Activated naive CD4-positive, alpha-beta T cell treated with anti-CD3 and anti-CD28 coated beads, Interleukin-2, amount 50 U/mL, for 72 hours (primary cell): ENCODE data around the gene ADISSP. TPM values are rescaled to one million over a fixed set of nuclear protein-coding genes. Genes with fewer than 3 reads are reported as not detected.
"Not testable (repeated sequence)": the region's sequence is repeated elsewhere in the genome, so short reads cannot be mapped to it uniquely, and the experiment has no call there.

Experiments
- ATAC-seq, 2 donors: fragments of 150-1000 bp; cut with Tn5 transposase; 2 replicates each; pipeline ENCODE4 v1.10.0; 2021; ENCODE audit warnings: mild to moderate bottlenecking in 2 of 2, moderate library complexity in 2 of 2
- DNase-seq, 2 donors: peaks; one replicate each; pipeline ENCODE4 v3.0.0; 2021 to 2022; ENCODE audit warnings: low spot score in 2 of 2
- H3K27ac Mint-ChIP-seq, 2 donors: one replicate each; pipeline ENCODE4 v1.8.0; 2022; ENCODE audit warnings: mild to moderate bottlenecking in 2 of 2, mixed read lengths in 2 of 2
- H3K36me3 Mint-ChIP-seq, 2 donors: one replicate each; pipeline ENCODE4 v1.8.0; 2022; ENCODE audit warnings: mixed read lengths in 2 of 2
- H3K9me3 Mint-ChIP-seq, 2 donors: one replicate each; pipeline ENCODE4 v1.8.0; 2022; ENCODE audit warnings: mixed read lengths in 2 of 2
- total RNA-seq, 2 donors: library from RNA; stranded (reverse); gene quantifications; one replicate each; pipeline ENCODE4 v1.2.3, GENCODE V29; 2022

The ADISSP gene
- total RNA-seq, 2 donors from 2014 or later = 44.7 to 45.0 TPM

GRCh38 chr20:3801299-3801698 lies 33.7 kb upstream of the ADISSP start:
- Mint-ChIP-seq H3K27ac (peak overlapping the region in 1 of 2 donors; percentile 86), H3K9me3 (no peaks in the 10 kb centered on the region), H3K36me3 (peaks cover 50 to 68% of the 10 kb centered on the region in 2 donors)
- DNase-seq (no peak), ATAC-seq (peak in 1 of 2 donors; percentile 11)

DNA sequence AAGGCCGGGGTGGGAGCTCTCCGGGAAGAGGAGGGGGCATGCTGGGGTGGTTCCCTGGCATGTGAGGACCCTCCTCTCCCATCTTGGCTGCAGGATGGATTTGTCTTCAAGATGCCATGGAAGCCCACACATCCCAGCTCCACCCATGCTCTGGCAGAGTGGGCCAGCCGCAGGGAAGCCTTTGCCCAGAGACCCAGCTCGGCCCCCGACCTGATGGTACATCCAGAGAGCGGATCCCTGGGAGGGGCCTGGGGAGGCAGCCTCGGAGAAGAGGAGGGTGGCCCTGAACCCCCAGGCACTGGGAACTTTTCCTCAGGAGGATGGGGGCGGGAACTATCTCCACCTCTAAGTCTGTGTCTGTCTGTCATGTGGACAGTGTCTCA lies 33.3 kb upstream of the ADISSP start:
- Mint-ChIP-seq H3K9me3 (no peaks in the 10 kb centered on the region), H3K27ac (peak overlapping the region in 1 of 2 donors; percentile 86), H3K36me3 (peaks cover 50 to 64% of the 10 kb centered on the region in 2 donors)
- DNase-seq (no peak), ATAC-seq (no peak)

GRCh38 chr20:3800256-3800877 lies 32.8 kb upstream of the ADISSP start:
- peaks cover 50 to 59% of the 10 kb centered on the region in 2 donors for H3K36me3 Mint-ChIP-seq
- H3K27ac Mint-ChIP-seq = peak overlapping the region; percentile 86 to 92
- DNase-seq = no peak
- no peak for ATAC-seq
- no peaks in the 10 kb centered on the region for H3K9me3 Mint-ChIP-seq

GRCh38 chr20:3798908-3799248 lies 31.3 kb upstream of the ADISSP start:
- Mint-ChIP-seq H3K36me3 (peaks cover 45 to 49% of the 10 kb centered on the region in 2 donors), H3K27ac (peak overlapping the region; percentile 86 to 99), H3K9me3 (no peaks in the 10 kb centered on the region)
- ATAC-seq (no peak), DNase-seq (no peak)

DNA sequence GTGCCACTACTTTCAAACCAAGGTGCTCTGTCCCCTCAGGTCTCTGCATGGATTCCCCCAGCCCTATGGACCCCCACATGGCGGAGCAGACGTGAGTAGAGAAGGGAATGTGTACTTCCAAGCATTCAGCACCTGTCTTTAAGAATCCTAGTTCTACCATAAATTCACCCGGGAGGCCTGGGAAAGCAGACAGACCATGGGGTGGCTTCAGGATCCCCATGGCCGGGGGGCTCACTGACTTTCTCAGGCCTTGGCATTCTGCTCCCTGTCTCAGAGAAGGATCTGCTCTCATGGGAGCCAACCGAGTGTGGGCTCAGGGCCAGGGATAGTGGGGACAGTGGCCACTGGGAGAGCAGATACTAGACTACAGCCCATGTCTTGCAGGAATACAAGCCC lies 30.8 kb upstream of the ADISSP start:
- Mint-ChIP-seq H3K36me3 (peaks cover 44 to 45% of the 10 kb centered on the region in 2 donors), H3K27ac (peak overlapping the region; percentile 86 to 99), H3K9me3 (no peaks in the 10 kb centered on the region)
- DNase-seq (no peak), ATAC-seq (no peak)

GRCh38 chr20:3797592-3798372 lies 30.2 kb upstream of the ADISSP start:
- no peak for DNase-seq
- H3K36me3 Mint-ChIP-seq = peaks cover 41 to 43% of the 10 kb centered on the region in 2 donors
- peak overlapping the region; percentile 86 to 99 for H3K27ac Mint-ChIP-seq
- no peaks in the 10 kb centered on the region for H3K9me3 Mint-ChIP-seq
- peak; percentile 21 to 22 for ATAC-seq

DNA sequence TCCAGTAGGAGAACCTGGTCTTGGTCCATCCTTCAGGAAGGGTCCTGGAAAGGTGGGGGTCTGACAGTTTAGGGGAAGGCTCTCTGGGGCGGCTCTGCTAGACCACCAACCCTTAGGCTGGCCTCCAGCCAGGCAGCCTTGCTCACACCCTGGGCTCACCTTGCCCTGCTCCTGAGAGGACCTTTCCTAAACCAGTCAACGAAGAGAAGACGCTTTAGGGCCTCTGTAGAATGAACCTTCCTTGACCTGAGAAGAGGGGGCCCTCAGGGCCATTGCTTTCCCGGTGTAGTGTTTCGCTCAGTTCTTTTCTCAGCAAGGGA lies 29.6 kb upstream of the ADISSP start:
- Mint-ChIP-seq H3K9me3 (no peaks in the 10 kb centered on the region), H3K36me3 (peaks cover 35 to 39% of the 10 kb centered on the region in 2 donors), H3K27ac (peak overlapping the region; percentile 86 to 99)
- ATAC-seq (no peak), DNase-seq (no peak)

GRCh38 chr20:3796477-3797225 lies 29.1 kb upstream of the ADISSP start:
- DNase-seq (no peak), ATAC-seq (peak in 1 of 2 donors; percentile 2)
- peak overlapping the region; percentile 86 to 94 for H3K27ac Mint-ChIP-seq
- peaks cover 31 to 34% of the 10 kb centered on the region in 2 donors for H3K36me3 Mint-ChIP-seq
- H3K9me3 Mint-ChIP-seq = no peaks in the 10 kb centered on the region

DNA sequence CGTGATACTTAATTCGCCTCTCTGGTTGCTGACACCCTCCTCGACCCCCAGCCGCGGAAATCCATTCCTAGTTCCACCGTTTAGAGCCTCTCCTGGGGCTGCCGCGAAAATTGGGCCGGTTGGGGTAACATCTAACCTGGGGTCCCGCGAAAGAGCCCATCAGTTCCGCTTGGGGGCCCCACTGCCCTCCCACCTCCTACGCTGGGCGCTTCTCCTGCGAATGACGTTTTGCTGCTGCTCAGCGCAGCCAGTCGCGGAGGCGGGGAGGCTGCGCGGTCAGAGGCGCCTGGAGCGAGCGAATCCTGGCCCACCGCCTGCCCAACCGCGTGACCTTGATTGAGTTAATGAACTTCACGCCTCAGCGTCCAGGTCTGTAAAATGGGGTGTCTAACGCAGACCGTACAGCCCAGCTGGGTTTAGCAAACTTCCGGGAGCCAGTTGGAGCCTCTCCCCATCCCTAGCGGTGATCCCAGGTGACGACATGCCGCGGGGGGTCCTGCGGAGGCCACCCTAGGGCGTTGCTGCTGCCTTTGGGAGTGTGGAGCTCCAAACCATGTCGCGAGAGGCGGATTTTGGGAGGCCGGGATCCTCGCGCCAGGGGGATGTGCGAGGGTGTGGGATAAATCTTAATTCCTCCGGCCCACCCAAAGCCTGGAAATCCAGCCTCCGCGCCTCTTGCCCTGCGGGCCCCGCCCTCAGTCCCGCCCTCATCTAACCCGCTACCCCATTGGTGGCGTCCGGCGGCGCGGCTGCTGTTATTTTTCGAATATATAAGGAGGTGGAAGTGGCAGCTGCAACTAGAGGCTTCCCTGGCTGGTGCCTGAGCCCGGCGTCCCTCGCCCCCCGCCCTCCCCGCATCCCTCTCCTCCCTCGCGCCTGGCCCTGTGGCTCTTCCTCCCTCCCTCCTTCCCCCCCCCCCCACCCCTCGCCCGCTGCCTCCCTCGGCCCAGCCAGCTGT lies 28.2 kb upstream of the ADISSP start, which contains the start of gene CDC25B:
Gene CDC25B, plus strand, starts transcription at position 800 of the 958 bp plus-strand sequence. CDS start 222 bp downstream, outside the sequence.
- peaks cover 29 to 31% of the 10 kb centered on the region in 2 donors for H3K36me3 Mint-ChIP-seq
- peak; percentile 85 to 93 for DNase-seq
- peak; percentile 84 to 87 for ATAC-seq
- H3K27ac Mint-ChIP-seq = peak within 1 kb of the TSS; percentile 86 to 97
- no peaks in the 10 kb centered on the region for H3K9me3 Mint-ChIP-seq

DNA sequence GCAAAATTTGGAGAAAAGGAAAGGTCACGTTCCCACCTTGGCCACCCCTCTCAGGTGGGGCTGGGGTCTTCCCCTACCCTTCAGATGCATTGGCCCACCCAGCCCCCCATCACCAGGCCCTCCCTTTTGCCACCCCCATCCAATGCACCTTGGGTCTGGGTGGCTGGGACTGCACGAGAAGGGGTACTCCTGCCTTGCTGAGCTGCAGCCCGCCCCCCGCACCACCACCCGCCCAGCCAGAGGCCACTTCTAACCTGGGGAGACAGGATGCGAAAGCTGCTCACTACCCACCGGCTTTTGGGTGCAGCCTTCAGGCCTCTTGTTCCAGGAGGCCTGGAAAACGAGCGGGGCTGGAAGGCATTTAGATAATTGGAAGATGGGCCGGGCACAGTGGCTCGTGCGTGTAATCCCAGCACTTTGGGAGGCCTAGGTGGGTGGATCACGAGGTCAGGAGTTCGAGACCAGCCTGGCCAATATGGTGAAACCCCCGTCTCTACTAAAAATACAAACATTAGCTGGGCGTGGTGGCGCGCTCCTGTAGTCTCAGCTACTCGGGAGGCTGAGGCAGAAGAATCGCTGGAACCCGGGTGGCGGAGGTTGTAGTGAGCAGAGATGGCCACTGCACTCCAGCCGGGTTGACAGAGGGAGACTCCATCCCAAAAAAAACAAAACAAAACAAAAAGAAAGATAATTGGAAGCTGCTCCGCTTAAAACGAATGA lies 27.3 kb upstream of the ADISSP start:
- ATAC-seq = no peak

GRCh38 chr20:3794168-3794567 lies 26.6 kb upstream of the ADISSP start:
- Mint-ChIP-seq H3K36me3 (peaks cover 19 to 26% of the 10 kb centered on the region in 2 donors), H3K27ac (peak overlapping the region in 1 of 2 donors; percentile 86)
- not testable (repeated sequence) for H3K9me3 Mint-ChIP-seq, DNase-seq, ATAC-seq

More for the DNA sequence above, 27.3 kb upstream of the ADISSP start:
- DNase-seq = no peak
- peaks cover 23 to 31% of the 10 kb centered on the region in 2 donors for H3K36me3 Mint-ChIP-seq
- H3K9me3 Mint-ChIP-seq = no peaks in the 10 kb centered on the region
- H3K27ac Mint-ChIP-seq = peak overlapping the region; percentile 86 to 97

GRCh38 chr20:3789201-3789600 lies 21.6 kb upstream of the ADISSP start:
- not testable (repeated sequence) for ATAC-seq, DNase-seq, H3K27ac Mint-ChIP-seq, H3K9me3 Mint-ChIP-seq, H3K36me3 Mint-ChIP-seq

DNA sequence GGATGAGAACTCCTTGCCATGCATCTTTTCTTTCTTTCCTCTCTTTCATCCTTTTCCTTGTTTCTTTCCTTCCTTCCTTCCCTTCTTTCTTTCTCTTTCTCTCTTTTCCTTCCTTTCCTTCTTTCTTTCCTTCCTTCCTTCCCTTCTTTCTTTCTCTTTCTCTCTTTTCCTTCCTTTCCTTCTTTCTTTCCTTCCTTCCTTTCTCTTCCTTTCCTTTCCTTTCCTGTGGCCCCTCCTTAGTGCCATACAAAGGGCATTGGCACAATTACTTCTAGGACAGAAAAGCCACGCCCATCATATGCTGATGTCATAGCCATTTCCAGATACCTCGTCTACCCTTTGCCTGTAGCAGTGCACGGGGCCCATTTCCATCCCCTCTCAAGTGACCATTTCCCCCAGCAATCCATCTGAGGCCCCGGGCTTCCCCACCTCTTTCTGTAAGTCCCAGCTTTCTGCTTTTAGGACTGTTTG lies 21.2 kb upstream of the ADISSP start:
- Mint-ChIP-seq H3K27ac (no peak overlapping the region), H3K9me3 (no peaks in the 10 kb centered on the region), H3K36me3 (peaks cover 8 to 9% of the 10 kb centered on the region in 2 donors)
- ATAC-seq = no peak
- DNase-seq = no peak

- Mint-ChIP-seq H3K27ac (peak overlapping the region in 1 of 2 donors; percentile 63), H3K9me3 (no peaks in the 10 kb centered on the region), H3K36me3 (peaks cover 8 to 9% of the 10 kb centered on the region in 2 donors)
- ATAC-seq = no peak
- no peak for DNase-seq
Observed at GRCh38 chr20:3787324-3788014, 19.9 kb upstream of the ADISSP start.
